ENCODE measurements around the gene FUBP3.

Gene FUBP3

GRCh38 chr9:130634191-130634768 is 54.9 kb downstream of the FUBP3 start:
- Histone ChIP-seq H4K20me1 (ENCODE audit: low read depth, low read length) (no peaks in the 10 kb centered on the region), H2AFZ (ENCODE audit: low read depth, low read length, severe bottlenecking) (no peak overlapping the region), H3K4me3 (ENCODE audit: insufficient read depth, low read length, poor library complexity, severe bottlenecking) (no peak overlapping the region), H3K9me2 (replicated peaks; ENCODE audit: insufficient read depth, low read length) (no peaks in the 10 kb centered on the region), H3K36me3 (ENCODE audit: low read length) (no peaks in the 10 kb centered on the region), H3K9ac (ENCODE audit: low read length) (no peak overlapping the region), H3K4me2 (ENCODE audit: low read depth, low read length, poor library complexity, severe bottlenecking) (no peak overlapping the region), H3F3A (ENCODE audit: insufficient read depth) (peaks cover 6% of the 10 kb centered on the region; the same call in 1 of the 2 replicates), H3K79me2 (ENCODE audit: insufficient read depth, low read length) (no peaks in the 10 kb centered on the region), H3K27me3 (ENCODE audit: low read length) (no peaks in the 10 kb centered on the region), H3K27ac (ENCODE audit: low read depth, low read length) (no peak overlapping the region), H3K9me3 (ENCODE audit: insufficient read depth, low read length) (no peaks in the 10 kb centered on the region)
- TF ChIP-seq EZH2phosphoT487 (conservative IDR thresholded peaks at IDR 0.05; ENCODE audit: low read length) (no peak), CTCF (IDR thresholded peaks at IDR 0.05; ENCODE audit: insufficient read depth, low read length, poor library complexity, severe bottlenecking) (no peak)

- no peaks in the 10 kb centered on the region for H4K20me1 ChIP-seq (ENCODE audit: low read depth, low read length)
- no peaks in the 10 kb centered on the region for H3K9me3 ChIP-seq (ENCODE audit: insufficient read depth, low read length)
- TF ChIP-seq CTCF (IDR thresholded peaks at IDR 0.05; ENCODE audit: insufficient read depth, low read length, poor library complexity, severe bottlenecking), result no peak
- TF ChIP-seq EZH2phosphoT487 (conservative IDR thresholded peaks at IDR 0.05; ENCODE audit: low read length), result no peak
- no peak overlapping the region for H3K27ac ChIP-seq (ENCODE audit: low read depth, low read length)
- no peak overlapping the region for H2AFZ ChIP-seq (ENCODE audit: low read depth, low read length, severe bottlenecking)
- H3K79me2 ChIP-seq (ENCODE audit: insufficient read depth, low read length), result no peaks in the 10 kb centered on the region
- H3K4me2 ChIP-seq (ENCODE audit: low read depth, low read length, poor library complexity, severe bottlenecking), result no peak overlapping the region
- H3K27me3 ChIP-seq (ENCODE audit: low read length), result no peaks in the 10 kb centered on the region
- no peaks in the 10 kb centered on the region for H3K9me2 ChIP-seq (replicated peaks; ENCODE audit: insufficient read depth, low read length)
- no peak overlapping the region for H3K4me3 ChIP-seq (ENCODE audit: insufficient read depth, low read length, poor library complexity, severe bottlenecking)
- H3K9ac ChIP-seq (ENCODE audit: low read length), result no peak overlapping the region
- no peaks in the 10 kb centered on the region for H3K36me3 ChIP-seq (ENCODE audit: low read length)
- H3F3A ChIP-seq (ENCODE audit: insufficient read depth), result peaks cover 6% of the 10 kb centered on the region; the same call in 1 of the 2 replicates
Observed at GRCh38 chr9:130634801-130635200, 55.4 kb downstream of the FUBP3 start.

- Histone ChIP-seq H3K9me3 (ENCODE audit: insufficient read depth, low read length) (no peaks in the 10 kb centered on the region), H3K79me2 (ENCODE audit: insufficient read depth, low read length) (no peaks in the 10 kb centered on the region), H3K4me2 (ENCODE audit: low read depth, low read length, poor library complexity, severe bottlenecking) (no peak overlapping the region), H3K9ac (ENCODE audit: low read length) (no peak overlapping the region), H3K36me3 (ENCODE audit: low read length) (no peaks in the 10 kb centered on the region), H4K20me1 (ENCODE audit: low read depth, low read length) (no peaks in the 10 kb centered on the region), H2AFZ (ENCODE audit: low read depth, low read length, severe bottlenecking) (no peak overlapping the region), H3K4me3 (ENCODE audit: insufficient read depth, low read length, poor library complexity, severe bottlenecking) (no peak overlapping the region), H3K27ac (ENCODE audit: low read depth, low read length) (no peak overlapping the region), H3K9me2 (replicated peaks; ENCODE audit: insufficient read depth, low read length) (no peaks in the 10 kb centered on the region), H3F3A (ENCODE audit: insufficient read depth) (peaks cover 6% of the 10 kb centered on the region; the same call in 1 of the 2 replicates), H3K27me3 (ENCODE audit: low read length) (no peaks in the 10 kb centered on the region)
- TF ChIP-seq CTCF (IDR thresholded peaks at IDR 0.05; ENCODE audit: insufficient read depth, low read length, poor library complexity, severe bottlenecking) (no peak), EZH2phosphoT487 (conservative IDR thresholded peaks at IDR 0.05; ENCODE audit: low read length) (no peak)
Observed at GRCh38 chr9:130635306-130635705, 55.9 kb downstream of the FUBP3 start.

Data from SU-DHL-6 (cell line).